HuH-7 (cell line): Measurements from ENCODE around the gene SLC1A4.

ENCODE experiments used
- DNase-seq: peaks from one replicate; pipeline ENCODE4 v3.0.0; 2011; ENCODE audit warnings: low spot score

SLC1A4 gene

GRCh38 chr2:65054749-65055421 lies 65.7 kb downstream of the SLC1A4 start:
- peak; percentile 73 for DNase-seq

- peak; percentile 39 for DNase-seq
These were observed 66.4 kb downstream of the SLC1A4 start for GRCh38 chr2:65055422-65056214.

- DNase-seq: peak; percentile 99
These were observed 67.2 kb downstream of the SLC1A4 start, which contains the start of gene CEP68 for GRCh38 chr2:65056215-65057053. CEP68 (plus strand) TSS chr2:65056416; CDS start chr2:65069445, 13,029 bp downstream.

- no peak for DNase-seq
These were observed 67.8 kb downstream of the SLC1A4 start for GRCh38 chr2:65057054-65057375.

- DNase-seq: no peak
These were observed 68.3 kb downstream of the SLC1A4 start for GRCh38 chr2:65057391-65058052.

- no peak for DNase-seq
These were observed 69.9 kb downstream of the SLC1A4 start for GRCh38 chr2:65059071-65059470.

- no peak for DNase-seq
These were observed 72.1 kb downstream of the SLC1A4 start for GRCh38 chr2:65061146-65061909.

GRCh38 chr2:65061910-65062339 lies 72.7 kb downstream of the SLC1A4 start:
- DNase-seq: no peak

GRCh38 chr2:65062843-65063825 lies 73.9 kb downstream of the SLC1A4 start:
- no peak for DNase-seq

- DNase-seq: peak; percentile 43
These were observed 75.7 kb downstream of the SLC1A4 start for GRCh38 chr2:65064728-65065552.

- DNase-seq: no peak
These were observed 78.8 kb downstream of the SLC1A4 start for GRCh38 chr2:65067806-65068553.

- DNase-seq: no peak
These were observed 80.2 kb downstream of the SLC1A4 start for GRCh38 chr2:65069439-65069824.

- DNase-seq: no peak
These were observed 81.1 kb downstream of the SLC1A4 start for GRCh38 chr2:65070172-65070830.

- DNase-seq: no peak
These were observed 81.7 kb downstream of the SLC1A4 start for GRCh38 chr2:65070856-65071255.

- peak; percentile 60 for DNase-seq
These were observed 82.4 kb downstream of the SLC1A4 start for GRCh38 chr2:65071499-65072180.

GRCh38 chr2:65072181-65072970 lies 83.2 kb downstream of the SLC1A4 start:
- no peak for DNase-seq
